ENCODE results near the gene PLEKHG4B. TPM values are rescaled to one million over a fixed set of nuclear protein-coding genes. Genes with fewer than 3 reads are reported as not detected.
"Not testable (repeated sequence)": the region's sequence is repeated elsewhere in the genome, so short reads cannot be mapped to it uniquely, and the experiment has no call there.

The PLEKHG4B gene
- total RNA-seq (not detected), polyA plus RNA-seq (not detected)

GRCh38 chr5:91556-92263 lies at the start of gene PLEKHG4B:
TSS of gene PLEKHG4B (plus strand) at chr5:92168. CDS start at chr5:92232, 64 bp downstream.
- POLR2A ChIA-PET (ENCODE audit: partially characterized antibody) = no interaction called here
- H3K4me1 ChIP-seq (ENCODE audit: insufficient read depth, low read length) = no peaks in the 10 kb centered on the region
- intact Hi-C loops (cut with micrococcal nuclease) = no loop called here
- H3K36me3 ChIP-seq (ENCODE audit: insufficient read depth, low read length) = no peaks in the 10 kb centered on the region
- Mint-ChIP-seq H3K27me3 (peaks cover 46% of the 10 kb centered on the region in 2 donors), H3K36me3 (no peaks in the 10 kb centered on the region), H3K4me1 (peaks cover 1 to 8% (median 5%) of the 10 kb centered on the region in 4 donors), H3K9me3 (peaks cover 0 to 2% (median 0%) of the 10 kb centered on the region in 8 donors), H3K27ac (peak within 1 kb of the TSS in 1 of 7 donors; percentile 83), H3K4me3 (peak within 1 kb of the TSS; percentile 49 to 69 (median 58))
- peaks cover 16% of the 10 kb centered on the region for H3K27me3 ChIP-seq (ENCODE audit: insufficient read depth, low read length)
- no peak within 1 kb of the TSS for H3K27ac ChIP-seq (ENCODE audit: low read depth, low read length)
- CTCF ChIA-PET (ENCODE audit: partially characterized antibody) = no interaction called here
- DNase-seq = no peak
- H3K9me3 ChIP-seq (ENCODE audit: control insufficient read depth in 1 of 2, low read length in 2 of 2) = no peaks in the 10 kb centered on the region
- H3K4me3 ChIP-seq (ENCODE audit: low read length in 2 of 2) = no peak within 1 kb of the TSS

GRCh38 chr5:42250-42649 lies 49.7 kb upstream of the PLEKHG4B start:
- Mint-ChIP-seq H3K4me1 (no peaks in the 10 kb centered on the region), H3K4me3 (no peak overlapping the region), H3K27me3 (peaks cover 33 to 35% of the 10 kb centered on the region in 2 donors), H3K27ac (no peak overlapping the region), H3K36me3 (no peaks in the 10 kb centered on the region), H3K9me3 (no peaks in the 10 kb centered on the region)
- ChIA-PET CTCF (ENCODE audit: partially characterized antibody) (no interaction called here), POLR2A (ENCODE audit: partially characterized antibody) (no interaction called here)
- DNase-seq = no peak
- intact Hi-C loops (cut with micrococcal nuclease) = no loop called here
- Histone ChIP-seq H3K9me3 (ENCODE audit: control insufficient read depth in 1 of 2, low read length in 2 of 2) (no peaks in the 10 kb centered on the region), H3K27me3 (ENCODE audit: insufficient read depth, low read length) (no peaks in the 10 kb centered on the region), H3K36me3 (ENCODE audit: insufficient read depth, low read length) (no peaks in the 10 kb centered on the region), H3K4me3 (ENCODE audit: low read length in 2 of 2) (no peak overlapping the region), H3K27ac (ENCODE audit: low read depth, low read length) (no peak overlapping the region), H3K4me1 (ENCODE audit: insufficient read depth, low read length) (no peaks in the 10 kb centered on the region)

GRCh38 chr5:48192-48591 lies 43.8 kb upstream of the PLEKHG4B start:
- no peaks in the 10 kb centered on the region for H3K36me3 Mint-ChIP-seq
- DNase-seq = no peak
- H3K27me3 ChIP-seq (ENCODE audit: insufficient read depth, low read length) = peaks cover 3% of the 10 kb centered on the region
- H3K4me3 ChIP-seq (ENCODE audit: low read length in 2 of 2) = no peak overlapping the region
- CTCF ChIA-PET (ENCODE audit: partially characterized antibody) = no interaction called here
- H3K27ac Mint-ChIP-seq = no peak overlapping the region
- POLR2A ChIA-PET (ENCODE audit: partially characterized antibody) = no interaction called here
- H3K9me3 Mint-ChIP-seq = peaks cover 0 to 10% (median 4%) of the 10 kb centered on the region in 8 donors
- H3K4me3 Mint-ChIP-seq = no peak overlapping the region
- H3K9me3 ChIP-seq (ENCODE audit: control insufficient read depth in 1 of 2, low read length in 2 of 2) = no peaks in the 10 kb centered on the region
- H3K4me1 ChIP-seq (ENCODE audit: insufficient read depth, low read length) = no peaks in the 10 kb centered on the region
- H3K27ac ChIP-seq (ENCODE audit: low read depth, low read length) = no peak overlapping the region
- peaks cover 28% of the 10 kb centered on the region in 2 donors for H3K27me3 Mint-ChIP-seq
- no peaks in the 10 kb centered on the region for H3K36me3 ChIP-seq (ENCODE audit: insufficient read depth, low read length)
- H3K4me1 Mint-ChIP-seq = no peaks in the 10 kb centered on the region
- intact Hi-C loops (cut with micrococcal nuclease) = no loop called here

GRCh38 chr5:49530-49929 lies 42.4 kb upstream of the PLEKHG4B start:
- not testable (repeated sequence) for DNase-seq

GRCh38 chr5:49953-50544 lies 41.9 kb upstream of the PLEKHG4B start:
- Mint-ChIP-seq H3K36me3 (no peaks in the 10 kb centered on the region), H3K27me3 (peaks cover 33 to 34% of the 10 kb centered on the region in 2 donors), H3K4me3 (no peak overlapping the region), H3K9me3 (peaks cover 0 to 10% (median 5%) of the 10 kb centered on the region in 8 donors), H3K4me1 (no peaks in the 10 kb centered on the region), H3K27ac (no peak overlapping the region)
- peaks cover 7% of the 10 kb centered on the region for H3K27me3 ChIP-seq (ENCODE audit: insufficient read depth, low read length)
- peaks cover 5% of the 10 kb centered on the region for H3K4me1 ChIP-seq (ENCODE audit: insufficient read depth, low read length)
- H3K4me3 ChIP-seq (ENCODE audit: low read length in 2 of 2) = no peak overlapping the region
- H3K36me3 ChIP-seq (ENCODE audit: insufficient read depth, low read length) = no peaks in the 10 kb centered on the region
- CTCF ChIA-PET (ENCODE audit: partially characterized antibody) = no interaction called here
- no peak for DNase-seq
- H3K9me3 ChIP-seq (ENCODE audit: control insufficient read depth in 1 of 2, low read length in 2 of 2) = no peaks in the 10 kb centered on the region
- H3K27ac ChIP-seq (ENCODE audit: low read depth, low read length) = no peak overlapping the region
- intact Hi-C loops (cut with micrococcal nuclease) = no loop called here
- POLR2A ChIA-PET (ENCODE audit: partially characterized antibody) = no interaction called here

More at GRCh38 chr5:49530-49929, 42.4 kb upstream of the PLEKHG4B start:
- H3K4me1 Mint-ChIP-seq; CTCF ChIA-PET (ENCODE audit: partially characterized antibody); H3K27ac ChIP-seq (ENCODE audit: low read depth, low read length); H3K36me3 ChIP-seq (ENCODE audit: insufficient read depth, low read length); H3K27ac Mint-ChIP-seq; POLR2A ChIA-PET (ENCODE audit: partially characterized antibody); H3K4me3 Mint-ChIP-seq; H3K9me3 ChIP-seq (ENCODE audit: control insufficient read depth in 1 of 2, low read length in 2 of 2); H3K4me1 ChIP-seq (ENCODE audit: insufficient read depth, low read length); H3K4me3 ChIP-seq (ENCODE audit: low read length in 2 of 2); intact Hi-C loops (cut with micrococcal nuclease); H3K36me3 Mint-ChIP-seq; H3K27me3 ChIP-seq (ENCODE audit: insufficient read depth, low read length): not testable (repeated sequence)
- Mint-ChIP-seq H3K27me3 (peaks cover 29 to 31% of the 10 kb centered on the region in 2 donors), H3K9me3 (peaks cover 0 to 10% (median 5%) of the 10 kb centered on the region in 8 donors)

GRCh38 chr5:50724-51499 lies 41.1 kb upstream of the PLEKHG4B start:
- no peak for DNase-seq
- H3K36me3 ChIP-seq (ENCODE audit: insufficient read depth, low read length) = no peaks in the 10 kb centered on the region
- POLR2A ChIA-PET (ENCODE audit: partially characterized antibody) = no interaction called here
- H3K9me3 ChIP-seq (ENCODE audit: control insufficient read depth in 1 of 2, low read length in 2 of 2) = no peaks in the 10 kb centered on the region
- peaks cover 5% of the 10 kb centered on the region for H3K4me1 ChIP-seq (ENCODE audit: insufficient read depth, low read length)
- CTCF ChIA-PET (ENCODE audit: partially characterized antibody) = no interaction called here
- Mint-ChIP-seq H3K4me3 (no peak overlapping the region), H3K9me3 (peaks cover 2 to 10% (median 5%) of the 10 kb centered on the region in 8 donors), H3K4me1 (no peaks in the 10 kb centered on the region), H3K36me3 (no peaks in the 10 kb centered on the region), H3K27me3 (peaks cover 33 to 34% of the 10 kb centered on the region in 2 donors), H3K27ac (no peak overlapping the region)
- no peak overlapping the region for H3K4me3 ChIP-seq (ENCODE audit: low read length in 2 of 2)
- no peak overlapping the region for H3K27ac ChIP-seq (ENCODE audit: low read depth, low read length)
- intact Hi-C loops (cut with micrococcal nuclease) = no loop called here
- H3K27me3 ChIP-seq (ENCODE audit: insufficient read depth, low read length) = peaks cover 7% of the 10 kb centered on the region

GRCh38 chr5:51500-51823 lies 40.5 kb upstream of the PLEKHG4B start:
- Mint-ChIP-seq H3K4me3 (no peak overlapping the region), H3K4me1 (no peaks in the 10 kb centered on the region), H3K36me3 (no peaks in the 10 kb centered on the region), H3K9me3 (peaks cover 2 to 10% (median 5%) of the 10 kb centered on the region in 8 donors), H3K27ac (no peak overlapping the region), H3K27me3 (peaks cover 36% of the 10 kb centered on the region in 2 donors)
- Histone ChIP-seq H3K4me1 (ENCODE audit: insufficient read depth, low read length) (peaks cover 5% of the 10 kb centered on the region), H3K27ac (ENCODE audit: low read depth, low read length) (no peak overlapping the region), H3K4me3 (ENCODE audit: low read length in 2 of 2) (no peak overlapping the region), H3K9me3 (ENCODE audit: control insufficient read depth in 1 of 2, low read length in 2 of 2) (no peaks in the 10 kb centered on the region), H3K27me3 (ENCODE audit: insufficient read depth, low read length) (peaks cover 7% of the 10 kb centered on the region), H3K36me3 (ENCODE audit: insufficient read depth, low read length) (no peaks in the 10 kb centered on the region)
- no peak for DNase-seq
- intact Hi-C loops (cut with micrococcal nuclease) = no loop called here
- ChIA-PET CTCF (ENCODE audit: partially characterized antibody) (no interaction called here), POLR2A (ENCODE audit: partially characterized antibody) (no interaction called here)

Data from CD4-positive, alpha-beta memory T cell (primary cell).